Muscle of arm (tissue), 14 donors: ENCODE data around the gene NFX1. TPM values are rescaled to one million over a fixed set of nuclear protein-coding genes. Genes with fewer than 3 reads are reported as not detected.

Source experiments
- DNase-seq: peaks from one replicate; pipeline ENCODE4 v3.0.0-alpha.2; 2013
- long read RNA-seq, 11 donors: transcript quantifications; one replicate each; lab custom pipeline, GENCODE V29; 2026
- polyA plus RNA-seq, 12 donors: library from polyadenylated mRNA; unstranded; fragments of 120-200 nt; gene quantifications; one replicate each; pipeline ENCODE4 v1.2.1, GENCODE V29; 2013; ENCODE audit not compliant: insufficient read length in 12 of 12

Gene NFX1
- 10 to 100 TPM in 11 of 12 donors, not detected in 1; 23.2 to 35.4 (median 27.8) TPM for polyA plus RNA-seq
- long read RNA-seq, donor 1, full-length matches to known transcripts: 3 of 12 reads
- long read RNA-seq, donor 1, partial matches to known transcripts: 9 of 12 reads
- long read RNA-seq, donor 1, other reads (novel, unspliced or antisense): 0 of 12 reads
- long read RNA-seq, donor 2, full-length matches to known transcripts: 2 of 2 reads
- long read RNA-seq, donor 2, partial matches to known transcripts: 0 of 2 reads
- long read RNA-seq, donor 2, other reads (novel, unspliced or antisense): 0 of 2 reads
- long read RNA-seq, donor 3, partial matches to known transcripts: 0 of 2 reads
- long read RNA-seq, donor 3, other reads (novel, unspliced or antisense): 0 of 2 reads
- long read RNA-seq, donor 4, full-length matches to known transcripts: 1 of 1 reads
- long read RNA-seq, donor 4, partial matches to known transcripts: 0 of 1 reads
- long read RNA-seq, donor 4, other reads (novel, unspliced or antisense): 0 of 1 reads
- long read RNA-seq, donor 5: 0 reads
- long read RNA-seq, donor 6, partial matches to known transcripts: 0 of 1 reads
- long read RNA-seq, donor 6, other reads (novel, unspliced or antisense): 0 of 1 reads
- long read RNA-seq, donor 7, full-length matches to known transcripts: 1 of 1 reads
- long read RNA-seq, donor 7, partial matches to known transcripts: 0 of 1 reads
- long read RNA-seq, donor 7, other reads (novel, unspliced or antisense): 0 of 1 reads
- long read RNA-seq, donor 8, full-length matches to known transcripts: 3 of 8 reads
- long read RNA-seq, donor 8, partial matches to known transcripts: 5 of 8 reads
- long read RNA-seq, donor 8, other reads (novel, unspliced or antisense): 0 of 8 reads
- long read RNA-seq, donor 9: 0 reads
- long read RNA-seq, donor 10, partial matches to known transcripts: 0 of 3 reads
- long read RNA-seq, donor 10, other reads (novel, unspliced or antisense): 0 of 3 reads
- long read RNA-seq, donor 11, partial matches to known transcripts: 0 of 1 reads
- long read RNA-seq, donor 11, other reads (novel, unspliced or antisense): 0 of 1 reads

DNA sequence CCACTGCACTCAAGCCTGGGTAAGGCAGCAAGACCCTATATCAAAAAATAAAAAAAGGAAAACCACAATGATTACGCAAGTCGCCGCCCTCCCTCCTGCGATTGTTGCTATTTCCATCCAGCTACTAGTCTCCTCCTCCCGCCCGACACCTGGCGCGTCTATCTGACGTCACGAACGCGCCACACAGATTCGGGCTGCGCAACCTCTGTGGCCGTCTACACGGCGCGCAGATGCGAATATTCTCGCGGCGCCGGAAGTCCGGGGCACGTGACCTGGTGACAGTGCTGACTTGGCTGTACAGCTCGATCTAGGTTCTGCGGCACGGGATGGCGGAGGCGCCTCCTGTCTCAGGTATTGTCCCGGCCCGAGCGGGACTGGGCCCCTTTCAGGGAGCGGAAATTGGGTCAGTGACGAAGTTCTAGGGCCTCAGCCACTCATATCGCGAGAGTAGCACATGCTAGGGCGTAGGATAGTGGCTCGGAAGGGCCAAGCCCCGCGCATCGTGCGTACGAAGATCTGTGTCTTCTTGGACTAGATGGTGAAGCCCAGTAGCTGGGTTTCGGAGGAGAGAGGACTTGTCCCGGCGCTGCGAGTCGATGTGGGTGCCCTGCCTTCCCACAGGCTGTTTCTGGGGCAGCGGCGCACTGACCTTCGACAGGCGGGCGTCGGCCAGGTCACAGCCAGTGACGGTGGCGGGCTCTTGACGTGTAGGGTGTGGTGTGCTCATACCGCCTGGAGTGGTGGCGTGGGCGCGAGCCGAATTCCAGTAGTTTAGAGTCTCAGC, at the start of gene NFX1:
Gene NFX1, plus strand, starts transcription at position 270 of the 784 bp plus-strand sequence. Its CDS starts 57 bp downstream, at position 327.
- DNase-seq: peak; percentile 99

GRCh38 chr9:33241298-33241697, 49.0 kb upstream of the NFX1 start:
- DNase-seq: no peak

GRCh38 chr9:33242609-33243134, 47.6 kb upstream of the NFX1 start:
- no peak for DNase-seq

GRCh38 chr9:33244137-33244784, 46.1 kb upstream of the NFX1 start:
- no peak for DNase-seq

GRCh38 chr9:33245341-33245740, 45.0 kb upstream of the NFX1 start:
- DNase-seq: no peak

GRCh38 chr9:33246269-33246860, 44.0 kb upstream of the NFX1 start:
- no peak for DNase-seq

GRCh38 chr9:33248606-33249005, 41.7 kb upstream of the NFX1 start:
- DNase-seq: no peak

- no peak for DNase-seq
These were observed 41.1 kb upstream of the NFX1 start for GRCh38 chr9:33249087-33249658.

DNA sequence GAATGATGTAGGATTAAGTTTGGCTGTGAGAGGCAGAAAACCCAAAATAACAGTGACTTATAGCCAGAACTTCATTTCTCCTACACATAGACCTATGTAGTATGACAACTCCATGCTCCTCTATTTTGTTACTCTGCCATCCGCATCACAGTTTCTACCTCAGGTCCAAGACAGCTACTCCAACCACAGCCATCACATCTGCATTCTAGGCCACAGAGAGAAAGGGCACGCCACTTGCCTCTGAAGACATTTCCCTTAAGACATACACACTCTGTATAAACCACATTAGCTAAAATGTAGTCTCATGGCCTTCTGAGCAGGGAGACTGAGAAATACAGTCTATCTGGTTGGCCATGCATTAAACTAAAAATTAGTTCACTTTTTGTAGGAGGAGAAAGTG, 40.3 kb upstream of the NFX1 start:
- DNase-seq: no peak

DNA sequence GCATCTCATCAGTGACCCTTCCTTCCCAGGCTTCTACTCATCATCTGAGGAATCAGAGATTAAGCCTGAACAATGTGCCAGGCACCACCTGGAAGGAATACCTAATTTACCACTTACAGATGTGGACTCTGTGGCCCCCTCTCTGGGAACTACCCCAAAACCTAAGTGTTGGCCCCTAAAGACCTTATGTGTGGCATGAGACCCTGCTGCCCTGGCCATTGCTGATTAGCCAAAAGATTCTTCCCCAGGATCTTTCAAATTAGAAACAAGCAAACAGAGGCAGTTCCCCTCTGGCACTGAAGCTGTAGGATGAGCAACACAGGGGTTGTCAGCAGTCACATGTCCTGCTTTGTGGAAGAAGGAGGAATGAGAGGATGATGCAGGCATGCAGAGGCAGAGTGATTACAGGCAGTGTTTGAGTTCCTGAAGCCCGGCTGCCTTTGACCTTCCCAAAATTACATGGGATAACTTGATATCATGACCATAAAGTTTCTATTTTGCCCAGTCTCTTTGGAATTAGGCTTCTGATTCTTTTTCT, 39.8 kb upstream of the NFX1 start:
- no peak for DNase-seq

- DNase-seq: no peak
These were observed 36.1 kb upstream of the NFX1 start for GRCh38 chr9:33254211-33254610.

DNA sequence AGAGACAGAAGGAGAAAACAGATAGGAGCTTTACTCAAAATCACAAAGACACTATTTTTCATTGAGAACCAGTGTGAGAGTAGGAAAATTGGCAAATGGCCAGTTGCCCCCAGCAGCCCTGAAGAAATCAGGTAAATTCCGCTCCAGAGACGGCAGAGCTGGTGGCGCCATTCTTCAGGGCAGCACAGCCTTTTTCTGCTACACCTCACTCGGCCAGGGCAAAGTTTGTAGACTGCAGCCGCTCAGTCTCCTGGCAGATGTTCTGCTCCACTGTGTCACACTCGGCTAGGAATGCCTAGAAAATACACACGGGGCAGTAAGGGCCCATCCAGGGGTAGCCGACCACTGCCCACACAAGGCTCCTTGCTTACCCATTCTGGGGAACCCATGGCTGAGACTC, 35.3 kb upstream of the NFX1 start:
- DNase-seq: no peak

DNA sequence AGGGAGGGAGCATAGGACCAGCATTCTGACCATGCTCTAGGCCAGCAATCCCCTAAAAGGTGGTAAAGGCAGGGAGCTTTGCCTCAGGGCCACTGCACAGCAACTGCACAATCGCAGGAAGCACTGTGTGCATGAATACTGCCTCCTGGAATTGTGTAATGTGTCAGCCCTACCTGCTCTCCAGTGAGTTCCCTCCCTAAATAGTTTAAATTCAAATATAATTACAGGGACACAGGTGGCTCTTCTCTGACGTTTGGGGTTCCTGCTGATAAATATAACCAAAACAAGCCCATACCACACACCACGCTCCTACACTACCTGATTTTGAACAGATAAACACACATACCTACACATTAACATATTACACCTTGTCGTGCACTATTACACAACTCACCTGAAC, 34.8 kb upstream of the NFX1 start:
- no peak for DNase-seq

DNA sequence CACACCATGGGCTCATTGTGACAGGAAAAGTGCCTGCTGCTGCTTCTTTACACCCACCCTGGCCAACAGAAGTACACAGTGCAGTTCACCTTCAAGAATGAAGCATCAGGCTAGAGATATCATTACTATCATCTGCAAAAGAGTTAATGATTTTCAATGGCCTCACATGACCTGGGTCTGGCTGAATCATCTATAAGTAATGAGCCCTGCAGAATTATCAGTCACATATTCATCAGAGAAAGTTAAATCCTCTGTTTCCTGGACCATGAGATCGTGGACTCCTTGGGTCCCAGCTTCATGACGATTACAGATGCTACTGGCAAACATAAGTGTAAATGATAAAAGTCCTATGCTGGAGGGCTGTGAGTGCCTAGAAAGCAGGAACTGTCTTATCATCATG, 34.1 kb upstream of the NFX1 start:
- no peak for DNase-seq

DNA sequence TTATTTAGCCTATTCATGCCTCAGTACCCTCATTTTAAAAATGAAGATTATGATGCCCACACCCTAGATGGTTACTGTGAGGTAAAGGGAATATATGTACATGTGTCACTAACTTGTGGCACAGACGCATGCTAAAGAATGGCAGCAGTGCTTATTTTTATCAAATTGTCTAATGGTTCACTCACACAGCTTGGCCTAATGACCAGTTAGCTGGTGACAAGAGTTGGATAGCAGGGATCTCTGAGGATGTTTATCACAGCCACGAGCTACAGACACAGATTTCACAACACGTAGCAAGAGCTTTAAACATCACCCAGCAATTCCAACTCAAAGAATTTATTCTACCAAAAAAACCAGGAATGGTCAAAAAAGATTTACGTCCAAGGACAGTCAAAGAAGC, 33.0 kb upstream of the NFX1 start:
- no peak for DNase-seq

DNA sequence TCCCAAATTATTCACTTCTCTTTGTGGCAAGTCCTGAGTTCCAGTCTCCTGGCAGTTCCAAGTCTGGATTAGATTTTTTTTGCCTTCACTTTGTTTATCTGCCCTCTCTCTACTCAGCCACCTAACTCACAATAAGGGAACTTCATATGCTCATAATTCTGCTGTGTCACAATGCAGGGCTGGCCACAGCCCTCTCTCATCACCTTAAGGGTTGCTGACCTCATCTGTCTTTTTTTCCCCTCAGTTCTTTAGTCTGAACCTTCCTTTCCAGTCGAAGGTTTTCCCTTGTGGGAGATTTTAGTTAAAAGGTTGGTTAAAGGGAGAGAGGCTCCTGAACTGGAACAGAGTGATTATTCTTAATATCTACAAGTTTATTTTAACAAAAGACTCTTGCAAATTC, 29.9 kb upstream of the NFX1 start:
- no peak for DNase-seq

DNA sequence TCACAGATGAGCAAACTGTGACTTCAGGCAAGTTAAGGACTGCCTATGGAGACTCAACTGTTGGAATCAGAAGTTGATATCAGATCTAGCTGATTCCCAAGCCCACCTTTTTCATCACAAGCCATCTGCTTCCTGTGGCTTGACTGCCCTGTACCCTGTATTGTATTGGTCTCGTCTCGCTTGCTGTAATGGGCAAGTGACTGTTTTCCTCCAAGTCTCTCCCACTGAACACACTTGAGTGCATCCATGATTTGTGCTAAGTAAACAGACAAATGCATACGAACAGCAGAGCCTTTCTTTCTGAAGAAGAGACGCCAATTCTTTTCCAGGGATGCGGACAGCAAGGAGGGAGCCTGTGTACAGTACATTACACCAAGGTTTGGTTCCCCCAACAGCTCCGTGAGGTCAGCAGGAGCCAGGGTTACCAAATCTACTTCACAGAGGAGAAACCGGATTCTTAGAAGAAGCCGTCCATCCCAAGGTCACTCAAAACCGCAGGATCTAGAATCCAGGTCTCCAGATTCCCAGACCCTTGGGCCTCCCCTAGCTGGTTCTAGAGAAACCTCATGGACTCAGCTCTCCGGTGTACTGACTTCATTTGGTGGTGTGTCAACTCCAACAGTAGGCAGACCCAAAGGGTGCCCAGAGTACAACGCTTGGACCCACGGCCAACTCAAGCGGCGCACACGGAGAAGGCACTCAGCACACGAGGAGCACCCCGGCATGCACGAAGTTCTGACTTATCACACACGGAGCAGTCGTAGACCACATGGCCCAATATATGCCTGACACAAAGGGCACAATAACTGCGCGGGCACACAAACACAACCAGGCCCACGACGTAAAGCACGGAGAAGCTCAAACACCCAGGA, 26.9 kb upstream of the NFX1 start:
- DNase-seq: no peak

GRCh38 chr9:33264003-33264472, 26.3 kb upstream of the NFX1 start:
- peak; percentile 41 for DNase-seq
